HEK293 (cell line): ENCODE results near the gene KIF21B.

Source experiments
- EGR2 ChIP-seq: fragments of 450-650 bp; formaldehyde crosslinking; IDR thresholded peaks from 2 replicates; pipeline ENCODE4 v1.5.1; 2016; ENCODE audit warnings: low read depth, missing biosample characterization, missing genetic modification characterization
- HOXA7 ChIP-seq: sonication (generic); formaldehyde crosslinking; IDR thresholded peaks from 2 replicates; pipeline ENCODE4 v1.8.1; 2022; ENCODE audit warnings: missing genetic modification reagents, borderline replicate concordance
- HOXC10 ChIP-seq: sonication (generic); formaldehyde crosslinking; IDR thresholded peaks from 2 replicates; pipeline ENCODE4 v1.8.1; 2023; ENCODE audit warnings: mild to moderate bottlenecking, missing genetic modification reagents
- KLF1 ChIP-seq: fragments of 450-650 bp; formaldehyde crosslinking; IDR thresholded peaks from 2 replicates; pipeline ENCODE4 v1.5.1; 2016; ENCODE audit warnings: missing biosample characterization, missing genetic modification characterization
- MZF1 ChIP-seq: fragments of 450-650 bp; formaldehyde crosslinking; IDR thresholded peaks from 2 replicates; pipeline ENCODE4 v1.5.1; 2017; ENCODE audit warnings: missing biosample characterization, missing genetic modification characterization, borderline replicate concordance
- ZBTB48 ChIP-seq: fragments of 450-650 bp; formaldehyde crosslinking; IDR thresholded peaks from 2 replicates; pipeline ENCODE4 v1.5.1; 2016; ENCODE audit warnings: missing biosample characterization, missing genetic modification characterization
- ZIC2 ChIP-seq: fragments of 450-650 bp; formaldehyde crosslinking; IDR thresholded peaks from 2 replicates; pipeline ENCODE4 v1.5.1; 2016; ENCODE audit warnings: missing biosample characterization, missing genetic modification characterization
- ZNF146 ChIP-seq: fragments of 450-650 bp; formaldehyde crosslinking; IDR thresholded peaks from 2 replicates; pipeline ENCODE4 v1.5.1; 2016; ENCODE audit warnings: missing biosample characterization, missing genetic modification characterization
- ZNF155 ChIP-seq: fragments of 450-650 bp; formaldehyde crosslinking; IDR thresholded peaks from 2 replicates; pipeline ENCODE4 v1.5.1; 2016; ENCODE audit warnings: missing biosample characterization, missing genetic modification characterization
- ZNF211 ChIP-seq: fragments of 450-650 bp; formaldehyde crosslinking; IDR thresholded peaks from 2 replicates; pipeline ENCODE4 v1.5.1; 2016; ENCODE audit warnings: low read depth, missing biosample characterization, missing genetic modification characterization
- ZNF266 ChIP-seq: fragments of 450-650 bp; formaldehyde crosslinking; IDR thresholded peaks from 2 replicates; pipeline ENCODE4 v1.5.1; 2016; ENCODE audit warnings: missing biosample characterization, missing genetic modification characterization, low read depth
- ZNF423 ChIP-seq: fragments of 450-650 bp; formaldehyde crosslinking; IDR thresholded peaks from 2 replicates; pipeline ENCODE4 v1.5.1; 2016; ENCODE audit warnings: missing biosample characterization, missing genetic modification characterization
- ZNF433 ChIP-seq: fragments of 450-650 bp; formaldehyde crosslinking; IDR thresholded peaks from 2 replicates; pipeline ENCODE4 v1.5.1; 2016; ENCODE audit warnings: missing biosample characterization, missing genetic modification characterization, low read depth
- ZNF501 ChIP-seq: fragments of 450-650 bp; formaldehyde crosslinking; IDR thresholded peaks from 2 replicates; pipeline ENCODE4 v1.5.1; 2016; ENCODE audit warnings: missing biosample characterization, missing genetic modification characterization
- ZNF529 ChIP-seq: fragments of 450-650 bp; formaldehyde crosslinking; IDR thresholded peaks from 2 replicates; pipeline ENCODE4 v1.5.1; 2017; ENCODE audit warnings: missing genetic modification characterization, missing biosample characterization; ENCODE audit not compliant: insufficient replicate concordance
- ZNF561 ChIP-seq: fragments of 450-650 bp; IDR thresholded peaks from 2 replicates; pipeline ENCODE4 v1.5.1; 2018; ENCODE audit warnings: missing biosample characterization, missing genetic modification characterization, borderline replicate concordance
- ZNF585B ChIP-seq: fragments of 450-650 bp; formaldehyde crosslinking; IDR thresholded peaks from 2 replicates; pipeline ENCODE4 v1.5.1; 2016; ENCODE audit warnings: missing biosample characterization, missing genetic modification characterization
- ZNF645 ChIP-seq: fragments of 450-650 bp; formaldehyde crosslinking; IDR thresholded peaks from 2 replicates; pipeline ENCODE4; 2016; ENCODE audit warnings: missing biosample characterization, missing genetic modification characterization
- ZNF704 ChIP-seq: fragments of 450-650 bp; formaldehyde crosslinking; IDR thresholded peaks from 2 replicates; pipeline ENCODE4 v1.5.1; 2016; ENCODE audit warnings: missing biosample characterization, missing genetic modification characterization
- ZNF747 ChIP-seq: fragments of 450-650 bp; formaldehyde crosslinking; IDR thresholded peaks from 2 replicates; pipeline ENCODE4 v1.5.1; 2016; ENCODE audit warnings: missing biosample characterization, missing genetic modification characterization
- ZNF837 ChIP-seq: fragments of 450-650 bp; formaldehyde crosslinking; IDR thresholded peaks from 2 replicates; pipeline ENCODE4 v1.5.1; 2016; ENCODE audit warnings: missing biosample characterization, missing genetic modification characterization
- ZNF843 ChIP-seq: fragments of 450-650 bp; formaldehyde crosslinking; IDR thresholded peaks from 2 replicates; pipeline ENCODE4 v1.5.1; 2016; ENCODE audit warnings: missing biosample characterization, missing genetic modification characterization
- TF ChIP-seq, protein P1 (sequence below): fragments of 450-650 bp; formaldehyde crosslinking; IDR thresholded peaks from 2 replicates; pipeline ENCODE4 v1.5.1; 2016; ENCODE audit warnings: missing biosample characterization, missing genetic modification characterization
- TF ChIP-seq, protein P2 (sequence below): fragments of 450-650 bp; formaldehyde crosslinking; IDR thresholded peaks from 2 replicates; pipeline ENCODE4 v1.5.1; 2016; ENCODE audit warnings: missing biosample characterization, missing genetic modification characterization

KIF21B gene

GRCh38 chr1:201016211-201016651 lies 7.3 kb downstream of the KIF21B start (continued):
- TF ChIP-seq, protein P1, sequence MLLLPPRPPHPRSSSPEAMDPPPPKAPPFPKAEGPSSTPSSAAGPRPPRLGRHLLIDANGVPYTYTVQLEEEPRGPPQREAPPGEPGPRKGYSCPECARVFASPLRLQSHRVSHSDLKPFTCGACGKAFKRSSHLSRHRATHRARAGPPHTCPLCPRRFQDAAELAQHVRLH (tag by site-specific recombination), result no peak
- TF ChIP-seq ZNF561 (peak; percentile 67; the same call in 1 of the 2 replicates), ZNF423 (peak; percentile 90), ZNF585B (no peak), ZNF747 (tag by site-specific recombination) (no peak), ZNF501 (tag by site-specific recombination) (no peak), ZNF529 (tag by site-specific recombination) (no peak), ZNF155 (tag by site-specific recombination) (no peak), KLF1 (tag by site-specific recombination) (no peak), ZIC2 (peak; percentile 40; the same call in 1 of the 2 replicates), HOXA7 (CRISPR knock-in tag) (no peak), ZNF211 (tag by site-specific recombination) (no peak), ZNF146 (tag by site-specific recombination) (no peak), ZNF645 (tag by site-specific recombination) (no peak), ZNF837 (tag by site-specific recombination) (no peak), EGR2 (tag by site-specific recombination) (peak; percentile 40), ZBTB48 (tag by site-specific recombination) (no peak), HOXC10 (no peak), MZF1 (tag by site-specific recombination) (peak; percentile 68; the same call in 1 of the 2 replicates), ZNF843 (tag by site-specific recombination) (no peak), ZNF266 (no peak), ZNF704 (tag by site-specific recombination) (no peak), ZNF433 (tag by site-specific recombination) (no peak)
- TF ChIP-seq, protein P2, sequence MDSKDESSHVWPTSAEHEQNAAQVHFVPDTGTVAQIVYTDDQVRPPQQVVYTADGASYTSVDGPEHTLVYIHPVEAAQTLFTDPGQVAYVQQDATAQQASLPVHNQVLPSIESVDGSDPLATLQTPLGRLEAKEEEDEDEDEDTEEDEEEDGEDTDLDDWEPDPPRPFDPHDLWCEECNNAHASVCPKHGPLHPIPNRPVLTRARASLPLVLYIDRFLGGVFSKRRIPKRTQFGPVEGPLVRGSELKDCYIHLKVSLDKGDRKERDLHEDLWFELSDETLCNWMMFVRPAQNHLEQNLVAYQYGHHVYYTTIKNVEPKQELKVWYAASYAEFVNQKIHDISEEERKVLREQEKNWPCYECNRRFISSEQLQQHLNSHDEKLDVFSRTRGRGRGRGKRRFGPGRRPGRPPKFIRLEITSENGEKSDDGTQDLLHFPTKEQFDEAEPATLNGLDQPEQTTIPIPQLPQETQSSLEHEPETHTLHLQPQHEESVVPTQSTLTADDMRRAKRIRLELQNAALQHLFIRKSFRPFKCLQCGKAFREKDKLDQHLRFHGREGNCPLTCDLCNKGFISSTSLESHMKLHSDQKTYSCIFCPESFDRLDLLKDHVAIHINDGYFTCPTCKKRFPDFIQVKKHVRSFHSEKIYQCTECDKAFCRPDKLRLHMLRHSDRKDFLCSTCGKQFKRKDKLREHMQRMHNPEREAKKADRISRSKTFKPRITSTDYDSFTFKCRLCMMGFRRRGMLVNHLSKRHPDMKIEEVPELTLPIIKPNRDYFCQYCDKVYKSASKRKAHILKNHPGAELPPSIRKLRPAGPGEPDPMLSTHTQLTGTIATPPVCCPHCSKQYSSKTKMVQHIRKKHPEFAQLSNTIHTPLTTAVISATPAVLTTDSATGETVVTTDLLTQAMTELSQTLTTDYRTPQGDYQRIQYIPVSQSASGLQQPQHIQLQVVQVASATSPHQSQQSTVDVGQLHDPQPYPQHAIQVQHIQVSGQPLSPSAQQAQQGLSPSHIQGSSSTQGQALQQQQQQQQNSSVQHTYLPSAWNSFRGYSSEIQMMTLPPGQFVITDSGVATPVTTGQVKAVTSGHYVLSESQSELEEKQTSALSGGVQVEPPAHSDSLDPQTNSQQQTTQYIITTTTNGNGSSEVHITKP, result peak; percentile 58
